SK-N-SH (cell line): ENCODE results near the gene PDXDC1.
"Not testable (repeated sequence)": the region's sequence is repeated elsewhere in the genome, so short reads cannot be mapped to it uniquely, and the experiment has no call there.

Experiments used
- CHD2 ChIP-seq: fragments of 150-350 bp; IDR thresholded peaks from 2 replicates; pipeline ENCODE4 v1.6.1; 2018; ENCODE audit warnings: low read length; ENCODE audit not compliant: partially characterized antibody
- CTCF ChIP-seq: fragments of 200-600 bp; sonication (generic); IDR thresholded peaks from 2 replicates; pipeline ENCODE4 v1.6.1; 2017; ENCODE audit warnings: antibody characterized with exemption, mild to moderate bottlenecking, moderate library complexity
- ELF1 ChIP-seq: IDR thresholded peaks from 2 replicates; pipeline ENCODE4 v1.4.0; 2012
- FOSL2 ChIP-seq: IDR thresholded peaks from 2 replicates; pipeline ENCODE4 v1.4.0; 2012; ENCODE audit warnings: low read depth, mild to moderate bottlenecking, moderate library complexity, borderline replicate concordance
- IRF3 ChIP-seq: fragments of 150-350 bp; IDR thresholded peaks from 2 replicates; pipeline ENCODE4 v1.6.1; 2016; ENCODE audit warnings: mild to moderate bottlenecking, low read depth, low read length
- POLR2AphosphoS5 ChIP-seq: IDR thresholded peaks from 2 replicates; pipeline ENCODE4 v1.6.1; 2012; ENCODE audit warnings: low read depth, low read length
- RCOR1 ChIP-seq: fragments of 150-350 bp; IDR thresholded peaks from 2 replicates; pipeline ENCODE4 v1.6.1; 2017; ENCODE audit warnings: antibody characterized with exemption, low read length
- USF2 ChIP-seq: fragments of 150-350 bp; IDR thresholded peaks from 2 replicates; pipeline ENCODE4 v1.6.1; 2017; ENCODE audit warnings: antibody characterized with exemption, low read length, low read depth, borderline replicate concordance
- YY1 ChIP-seq: IDR thresholded peaks from 2 replicates; pipeline ENCODE4 v1.4.0; 2012; ENCODE audit warnings: low read depth, mild to moderate bottlenecking

- TF ChIP-seq POLR2AphosphoS5 = peak; percentile 24
- not testable (repeated sequence) for TF ChIP-seq FOSL2, CTCF, RCOR1, USF2, CHD2, IRF3
- TF ChIP-seq YY1 = 0 out of 2 replicates have a peak, but pooled peaks have one; percentile 51
- 0 out of 2 replicates have a peak, but pooled peaks have one; percentile 17 for TF ChIP-seq ELF1
Observed at GRCh38 chr16:14974656-14975417, at the start of gene PDXDC1.
